Karpas-422 (cell line): ENCODE measurements around the gene DPM2. TPM values are rescaled to one million over a fixed set of nuclear protein-coding genes. Genes with fewer than 3 reads are reported as not detected.

ENCODE experiments used
- DNase-seq: peaks from one replicate; pipeline ENCODE4 v3.0.0-alpha.2; 2015
- H2AFZ ChIP-seq: fragments of 200-600 bp; sonication (generic); 2 replicates; pipeline ENCODE4 v1.6.1; 2014; ENCODE audit warnings: antibody characterized with exemption, low read length, mixed read lengths
- H3K27ac ChIP-seq: fragments of 200-600 bp; sonication (generic); 2 replicates; pipeline ENCODE4 v1.5.1; 2014; ENCODE audit warnings: mild to moderate bottlenecking, low read length, moderate library complexity
- H3K27me3 ChIP-seq: fragments of 200-600 bp; sonication (generic); 2 replicates; pipeline ENCODE4 v1.6.1; 2014; ENCODE audit warnings: low read length, mixed read lengths
- H3K36me3 ChIP-seq: fragments of 200-600 bp; sonication (generic); 2 replicates; pipeline ENCODE4 v1.6.1; 2014; ENCODE audit warnings: low read length, mixed read lengths; ENCODE audit not compliant: insufficient read depth
- H3K4me1 ChIP-seq: fragments of 200-600 bp; sonication (generic); 2 replicates; pipeline ENCODE4 v1.6.1; 2014; ENCODE audit warnings: mild to moderate bottlenecking, low read length, mixed read lengths
- H3K4me2 ChIP-seq: fragments of 200-600 bp; sonication (generic); 2 replicates; pipeline ENCODE4 v1.6.1; 2014; ENCODE audit warnings: low read length, low read depth, mild to moderate bottlenecking; ENCODE audit not compliant: poor library complexity, severe bottlenecking
- H3K4me3 ChIP-seq: fragments of 200-600 bp; sonication (generic); 2 replicates; pipeline ENCODE4 v1.5.1; 2014; ENCODE audit warnings: mild to moderate bottlenecking, antibody characterized with exemption, low read length, mixed read lengths
- H3K79me2 ChIP-seq: fragments of 200-600 bp; sonication (generic); 2 replicates; pipeline ENCODE4 v1.6.1; 2014; ENCODE audit warnings: mild to moderate bottlenecking, low read length, mixed read lengths
- H3K9ac ChIP-seq: fragments of 200-600 bp; sonication (generic); 2 replicates; pipeline ENCODE4 v1.6.0; 2014; ENCODE audit warnings: low read length
- H3K9me2 ChIP-seq: fragments of 200-600 bp; sonication (generic), shearing (Covaris generic); replicated peaks from 2 replicates; pipeline ENCODE4 v1.6.0; 2014; ENCODE audit warnings: mild to moderate bottlenecking, low read length, moderate library complexity; ENCODE audit not compliant: insufficient read depth
- H3K9me3 ChIP-seq: fragments of 300-700, 200-600 bp; sonication (generic); 2 replicates; pipeline ENCODE4 v1.6.1; 2014; ENCODE audit warnings: low read length, mixed read lengths
- H4K20me1 ChIP-seq: fragments of 200-600 bp; sonication (generic); 2 replicates; pipeline ENCODE4 v1.6.1; 2014; ENCODE audit warnings: mild to moderate bottlenecking, antibody characterized with exemption, low read length, low read depth; ENCODE audit not compliant: insufficient read depth
- total RNA-seq: library from RNA; depleted of rRNA; stranded (reverse); fragments of >200 nt; shearing (Covaris generic); gene quantifications from 2 replicates; pipeline ENCODE4 v1.2.3, GENCODE V29; 2014; ENCODE audit warnings: low replicate concordance

Gene DPM2
- total RNA-seq, 1 experiment from 2014 or later: 34.4 TPM

DNA sequence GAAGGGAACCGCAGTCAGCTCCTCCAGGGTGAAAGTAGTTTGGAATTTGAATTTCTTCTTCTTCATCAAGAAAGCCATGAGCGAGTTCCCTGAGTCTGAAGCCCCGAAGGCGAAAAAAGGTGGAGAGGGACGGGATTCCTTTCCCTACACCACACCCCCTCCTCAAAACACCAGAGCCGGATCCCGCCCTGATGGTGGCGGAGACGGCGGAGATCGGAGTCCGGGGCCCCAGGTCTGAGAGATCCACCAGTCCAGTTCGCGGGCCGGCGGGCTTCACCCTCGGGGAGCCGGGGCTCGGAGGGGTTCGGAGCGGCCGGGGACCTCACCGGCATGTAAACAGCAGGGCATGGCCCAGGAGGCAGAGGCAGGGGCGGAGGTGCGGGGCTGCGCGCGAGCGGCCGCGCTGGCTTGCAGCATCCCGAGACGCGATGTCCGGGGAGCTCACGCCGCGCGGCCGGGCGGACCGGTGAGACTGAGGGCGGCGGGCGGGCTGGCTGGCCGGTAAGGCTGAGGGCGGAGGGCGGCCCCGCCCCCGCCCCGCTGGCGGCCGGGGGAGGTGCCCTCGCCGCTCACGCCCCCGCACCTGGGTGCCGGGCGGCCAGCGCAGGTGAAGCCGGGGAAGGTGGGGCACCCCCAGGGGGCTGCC, 42.5 kb upstream of the DPM2 start:
- no peaks in the 10 kb centered on the region for H3K36me3 ChIP-seq
- H3K27ac ChIP-seq: peak overlapping the region; percentile 60
- peak; percentile 65 for DNase-seq
- peak overlapping the region; percentile 72 for H3K9ac ChIP-seq
- peaks cover 34% of the 10 kb centered on the region for H4K20me1 ChIP-seq
- peak overlapping the region; percentile 88 for H3K4me2 ChIP-seq
- no peaks in the 10 kb centered on the region for H3K9me3 ChIP-seq
- H3K79me2 ChIP-seq: no peaks in the 10 kb centered on the region
- H3K4me1 ChIP-seq: peaks cover 59% of the 10 kb centered on the region
- H3K4me3 ChIP-seq: peak overlapping the region; percentile 79
- peak overlapping the region; percentile 58; the same call in 1 of the 2 replicates for H2AFZ ChIP-seq
- no peaks in the 10 kb centered on the region for H3K9me2 ChIP-seq
- no peaks in the 10 kb centered on the region for H3K27me3 ChIP-seq

DNA sequence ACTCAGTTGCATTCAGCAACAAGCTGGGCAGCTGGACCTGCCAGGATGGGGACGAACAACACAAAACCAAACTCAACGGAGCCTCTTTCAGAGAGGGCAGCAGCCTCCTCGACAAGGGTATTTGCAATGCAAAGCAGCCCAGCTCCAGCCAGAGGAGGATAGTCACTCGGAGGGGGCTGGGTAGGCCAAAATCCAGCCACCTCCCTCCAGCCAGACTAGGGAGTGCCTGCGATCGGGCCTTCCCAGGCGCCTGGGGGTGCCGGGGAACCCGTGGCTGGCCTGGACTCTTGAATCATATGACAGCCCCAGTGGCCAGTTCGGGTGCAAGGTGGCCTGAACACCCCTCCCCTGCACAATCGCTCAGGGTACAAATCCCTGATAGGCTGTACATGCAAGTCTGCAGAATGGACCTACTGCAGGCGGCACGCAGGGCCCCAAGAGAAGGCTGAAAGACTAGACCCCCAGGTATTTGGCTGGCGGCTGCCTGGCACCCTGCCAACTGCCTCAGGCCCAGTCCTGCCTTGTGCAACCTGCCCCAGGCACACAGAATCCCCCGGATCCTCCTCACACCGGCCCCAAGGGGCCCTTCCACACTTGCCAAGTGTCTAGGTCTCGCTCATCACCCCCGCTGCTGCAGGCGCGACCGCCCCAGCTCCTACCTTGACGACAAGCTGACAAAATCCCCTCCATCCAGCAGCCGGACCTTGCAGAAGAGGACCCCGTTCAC, 41.8 kb upstream of the DPM2 start:
- H3K4me1 ChIP-seq: peaks cover 55% of the 10 kb centered on the region
- H3K79me2 ChIP-seq: no peaks in the 10 kb centered on the region
- H3K9ac ChIP-seq: peak overlapping the region; percentile 72
- peaks cover 40% of the 10 kb centered on the region for H4K20me1 ChIP-seq
- peak overlapping the region; percentile 79 for H3K4me3 ChIP-seq
- H3K9me3 ChIP-seq: no peaks in the 10 kb centered on the region
- peak overlapping the region; percentile 58; the same call in 1 of the 2 replicates for H2AFZ ChIP-seq
- no peaks in the 10 kb centered on the region for H3K9me2 ChIP-seq
- peak; percentile 82 for DNase-seq
- no peaks in the 10 kb centered on the region for H3K27me3 ChIP-seq
- peak overlapping the region; percentile 88 for H3K4me2 ChIP-seq
- peak overlapping the region; percentile 60 for H3K27ac ChIP-seq
- no peaks in the 10 kb centered on the region for H3K36me3 ChIP-seq

DNA sequence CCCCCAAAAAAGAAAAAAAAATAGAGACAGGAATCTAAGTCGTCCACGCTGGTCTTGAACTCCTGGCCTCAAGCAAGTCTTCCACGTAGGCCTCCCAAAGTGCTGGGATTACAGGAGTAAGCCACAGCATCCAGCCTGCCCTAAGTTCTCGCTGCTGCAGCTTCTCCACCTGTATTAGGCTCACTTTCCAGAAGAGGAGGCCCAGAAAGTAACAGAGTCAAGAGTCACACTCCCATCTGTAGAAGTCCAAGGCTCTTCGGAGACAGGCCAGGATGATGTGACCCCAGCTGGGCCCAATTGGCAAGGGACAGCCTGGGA, 41.3 kb upstream of the DPM2 start:
- no peaks in the 10 kb centered on the region for H3K9me3 ChIP-seq
- peak overlapping the region; percentile 72 for H3K9ac ChIP-seq
- H2AFZ ChIP-seq: no peak overlapping the region; the same call in 1 of the 2 replicates
- peak overlapping the region; percentile 88 for H3K4me2 ChIP-seq
- peak overlapping the region; percentile 60 for H3K27ac ChIP-seq
- no peak for DNase-seq
- H3K4me1 ChIP-seq: peaks cover 51% of the 10 kb centered on the region
- H3K4me3 ChIP-seq: peak overlapping the region; percentile 79
- no peaks in the 10 kb centered on the region for H3K79me2 ChIP-seq
- no peaks in the 10 kb centered on the region for H3K27me3 ChIP-seq
- no peaks in the 10 kb centered on the region for H3K9me2 ChIP-seq
- H4K20me1 ChIP-seq: peaks cover 46% of the 10 kb centered on the region
- no peaks in the 10 kb centered on the region for H3K36me3 ChIP-seq

- H3K79me2 ChIP-seq: no peaks in the 10 kb centered on the region
- H2AFZ ChIP-seq: no peak overlapping the region
- no peak overlapping the region for H3K27ac ChIP-seq
- peak overlapping the region; percentile 4; the same call in 1 of the 2 replicates for H3K4me3 ChIP-seq
- no peaks in the 10 kb centered on the region for H3K9me2 ChIP-seq
- H4K20me1 ChIP-seq: peaks cover 53% of the 10 kb centered on the region
- H3K4me1 ChIP-seq: peaks cover 50% of the 10 kb centered on the region
- DNase-seq: no peak
- no peaks in the 10 kb centered on the region for H3K27me3 ChIP-seq
- no peak overlapping the region for H3K9ac ChIP-seq
- H3K4me2 ChIP-seq: peak overlapping the region; percentile 88
- no peaks in the 10 kb centered on the region for H3K36me3 ChIP-seq
- no peaks in the 10 kb centered on the region for H3K9me3 ChIP-seq
These were observed 40.4 kb upstream of the DPM2 start for GRCh38 chr9:127977884-127978647.

DNA sequence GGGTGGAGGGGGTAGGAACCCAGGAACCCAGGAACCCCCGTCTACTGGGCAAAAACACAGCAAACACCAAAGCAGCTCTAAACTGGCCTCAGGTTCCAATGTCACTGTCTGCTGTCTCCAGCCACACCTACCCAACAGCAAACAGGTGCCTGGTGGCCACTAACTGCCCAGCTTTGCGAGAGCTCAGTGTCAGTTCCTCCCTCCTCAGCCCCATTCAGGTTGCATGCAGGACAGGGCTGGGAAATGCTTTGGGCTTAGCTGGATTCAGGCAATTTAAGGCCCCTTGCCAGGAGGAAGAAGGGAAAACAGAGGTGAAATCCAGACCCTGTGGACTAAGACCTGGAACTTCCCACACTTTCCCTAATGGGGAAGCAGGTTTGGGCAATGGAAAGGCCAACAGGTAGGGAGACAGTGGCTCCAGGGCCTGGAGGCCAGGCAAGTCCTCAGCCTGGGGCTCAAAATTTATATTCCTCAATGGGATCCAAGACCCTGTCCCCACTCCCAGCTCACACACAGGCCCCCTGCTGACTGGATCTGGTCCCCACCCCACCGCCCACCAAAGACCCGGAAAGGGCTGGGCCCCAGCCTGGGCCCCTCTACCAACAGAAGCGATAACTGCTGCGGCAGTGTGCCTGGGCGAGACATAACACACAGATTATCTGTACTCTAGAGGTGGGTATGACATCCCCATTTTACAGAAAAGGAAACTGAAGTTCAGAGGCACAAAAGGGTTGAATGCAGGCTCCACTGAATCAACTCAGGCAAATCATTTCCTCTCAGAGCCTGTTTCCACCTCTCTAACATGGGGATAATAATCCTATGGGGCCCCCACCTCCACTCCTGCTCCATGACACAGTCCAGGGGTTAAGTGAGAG, 39.6 kb upstream of the DPM2 start:
- Histone ChIP-seq H4K20me1 (peaks cover 61% of the 10 kb centered on the region), H2AFZ (no peak overlapping the region), H3K4me3 (peak overlapping the region; percentile 4; the same call in 1 of the 2 replicates), H3K9me2 (no peaks in the 10 kb centered on the region), H3K4me1 (peaks cover 57% of the 10 kb centered on the region), H3K36me3 (no peaks in the 10 kb centered on the region), H3K9ac (no peak overlapping the region), H3K27me3 (no peaks in the 10 kb centered on the region), H3K9me3 (no peaks in the 10 kb centered on the region), H3K27ac (no peak overlapping the region), H3K4me2 (peak overlapping the region; percentile 88), H3K79me2 (no peaks in the 10 kb centered on the region)
- DNase-seq: no peak

DNA sequence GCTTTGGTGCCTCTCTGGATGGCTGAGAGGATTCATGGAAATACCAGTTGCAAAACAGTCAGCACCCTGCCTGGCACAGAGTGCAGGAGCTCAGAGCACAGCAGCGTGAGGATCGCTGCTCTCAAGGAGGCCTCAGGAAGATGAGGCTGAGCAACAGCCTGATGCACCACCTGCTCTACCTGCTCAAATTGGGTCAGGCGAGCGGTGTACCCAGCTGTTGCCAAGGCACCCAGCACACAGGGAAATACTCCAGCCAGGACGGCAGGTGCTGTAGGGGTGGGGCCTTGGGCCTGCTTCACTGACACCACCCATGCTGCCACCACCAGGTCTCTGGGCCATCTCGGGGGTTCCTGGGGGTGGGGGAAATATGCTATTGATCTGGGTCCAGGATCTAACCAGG, 38.8 kb upstream of the DPM2 start:
- Histone ChIP-seq H3K4me2 (no peak overlapping the region), H2AFZ (no peak overlapping the region), H3K36me3 (no peaks in the 10 kb centered on the region), H3K27ac (no peak overlapping the region), H3K4me1 (peaks cover 60% of the 10 kb centered on the region), H4K20me1 (peaks cover 69% of the 10 kb centered on the region), H3K9me3 (no peaks in the 10 kb centered on the region), H3K79me2 (no peaks in the 10 kb centered on the region), H3K27me3 (no peaks in the 10 kb centered on the region), H3K4me3 (no peak overlapping the region), H3K9ac (no peak overlapping the region), H3K9me2 (no peaks in the 10 kb centered on the region)
- no peak for DNase-seq

DNA sequence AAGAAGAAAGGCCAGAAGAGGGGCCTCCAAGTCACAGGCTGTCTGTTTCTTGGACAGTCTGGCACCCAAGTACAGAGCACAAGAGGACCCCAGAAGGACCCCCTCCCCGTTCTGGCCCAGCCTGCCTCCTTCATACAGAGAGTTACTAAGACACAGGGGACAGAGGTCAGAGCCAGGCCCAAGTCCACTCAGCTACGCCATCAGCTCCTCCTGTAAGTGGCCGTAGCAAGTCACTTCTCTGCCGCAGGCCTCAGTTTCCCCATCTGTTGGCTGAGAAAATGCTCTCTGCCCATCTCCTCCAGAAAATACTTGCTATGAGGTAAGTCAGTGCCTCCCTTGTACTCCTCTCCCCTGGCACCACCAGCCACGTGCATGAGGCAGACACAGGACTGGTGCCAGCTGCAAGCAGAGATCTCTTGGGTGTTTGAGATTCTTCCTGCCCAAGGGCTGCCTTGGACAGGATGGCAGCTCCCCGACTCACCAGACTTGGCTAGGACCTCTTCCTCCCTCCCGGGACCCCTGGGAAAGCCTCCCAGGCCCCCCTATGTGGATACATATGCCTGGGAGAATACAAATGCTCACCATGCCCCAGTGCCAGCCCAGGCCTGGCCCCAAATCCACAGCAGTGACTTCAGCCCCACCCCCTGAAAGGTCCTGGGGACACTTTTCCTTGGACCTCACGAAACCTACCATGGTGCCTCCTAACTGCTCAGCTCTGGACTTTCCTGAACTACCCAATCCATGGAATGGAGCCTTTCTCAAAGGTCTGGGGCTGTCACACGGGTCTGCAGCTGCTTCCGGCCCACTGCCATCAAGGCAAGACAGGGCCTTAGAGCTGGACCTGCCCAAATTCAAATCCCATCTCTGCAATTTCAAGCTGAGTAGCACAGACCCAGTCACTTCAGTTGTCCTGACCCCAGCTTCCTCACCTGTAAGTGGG, 38.0 kb upstream of the DPM2 start:
- Histone ChIP-seq H3K4me2 (no peak overlapping the region), H3K36me3 (no peaks in the 10 kb centered on the region), H3K9ac (no peak overlapping the region), H4K20me1 (peaks cover 69% of the 10 kb centered on the region), H3K27ac (no peak overlapping the region), H3K9me3 (no peaks in the 10 kb centered on the region), H3K4me1 (peaks cover 65% of the 10 kb centered on the region), H3K79me2 (no peaks in the 10 kb centered on the region), H3K9me2 (no peaks in the 10 kb centered on the region), H3K4me3 (no peak overlapping the region), H2AFZ (no peak overlapping the region), H3K27me3 (no peaks in the 10 kb centered on the region)
- no peak for DNase-seq
